WTC11 (cell line): ENCODE measurements around the gene GHSR. TPM values are rescaled to one million over a fixed set of nuclear protein-coding genes. Genes with fewer than 3 reads are reported as not detected.

Experiments used
- ATAC-seq: fragments of 200-7000 bp; cut with Tn5 transposase; 2 replicates; pipeline ENCODE4 v1.10.0; 2021; ENCODE audit warnings: mild to moderate bottlenecking, moderate library complexity
- CTCF ChIA-PET: fragments of 300-600 bp; sonication (Branson Sonifier 250); formaldehyde crosslinking; loops from one replicate; lab custom pipeline; 2021; ENCODE audit warnings: antibody characterized with exemption; lab: Charles Lee
- POLR2A ChIA-PET: fragments of 350-600 bp; sonication (Branson Sonifier 250); formaldehyde crosslinking; loops from one replicate; lab custom pipeline; 2021; ENCODE audit warnings: antibody characterized with exemption; lab: Charles Lee
- DNase-seq: peaks from one replicate; pipeline ENCODE4 v3.0.0; 2021; ENCODE audit warnings: low spot score
- H3K27ac Mint-ChIP-seq: 2 replicates; pipeline ENCODE4 v1.8.0; 2021; ENCODE audit warnings: mixed read lengths
- H3K27me3 Mint-ChIP-seq: 2 replicates; pipeline ENCODE4 v1.8.0; 2021; ENCODE audit warnings: low read depth, mild to moderate bottlenecking, moderate library complexity, mixed read lengths
- H3K36me3 Mint-ChIP-seq: 2 replicates; pipeline ENCODE4 v1.8.0; 2021; ENCODE audit warnings: mixed read lengths
- H3K4me1 Mint-ChIP-seq: 2 replicates; pipeline ENCODE4 v1.8.0; 2022; ENCODE audit warnings: mixed read lengths
- H3K4me3 Mint-ChIP-seq: 2 replicates; pipeline ENCODE4 v1.8.0; 2021; ENCODE audit warnings: mild to moderate bottlenecking, moderate library complexity, mixed read lengths
- H3K9me3 Mint-ChIP-seq: 2 replicates; pipeline ENCODE4 v1.8.0; 2021; ENCODE audit warnings: mixed read lengths
- AFF4 ChIP-seq: sonication (generic); formaldehyde crosslinking; IDR thresholded peaks from 2 replicates; pipeline ENCODE4 v1.8.1; 2023; ENCODE audit warnings: mild to moderate bottlenecking, missing genetic modification reagents, borderline replicate concordance
- ATF3 ChIP-seq: sonication (generic); formaldehyde crosslinking; conservative IDR thresholded peaks from 2 replicates; pipeline ENCODE4 v1.8.1; 2022; ENCODE audit warnings: mild to moderate bottlenecking, missing genetic modification reagents
- CDX4 ChIP-seq: fragments of 250-450 bp; sonication (Bioruptor Pico); IDR thresholded peaks from 2 replicates; pipeline ENCODE4 v1.9.0; 2021; ENCODE audit warnings: moderate library complexity, mild to moderate bottlenecking, inconsistent platforms, borderline replicate concordance
- CTCF ChIP-seq: fragments of 200-600 bp; IDR thresholded peaks from 2 replicates; pipeline ENCODE4 v1.8.0; 2022; ENCODE audit warnings: antibody characterized with exemption
- FOXJ3 ChIP-seq: sonication (generic); formaldehyde crosslinking; IDR thresholded peaks from 2 replicates; pipeline ENCODE4 v1.9.0; 2021; ENCODE audit warnings: missing genetic modification reagents, mild to moderate bottlenecking, borderline replicate concordance
- FOXK1 ChIP-seq: sonication (generic); formaldehyde crosslinking; IDR thresholded peaks from 2 replicates; pipeline ENCODE4 v1.8.0; 2022; ENCODE audit warnings: mild to moderate bottlenecking, moderate library complexity, missing genetic modification reagents
- GRHL2 ChIP-seq: fragments of 250-450 bp; sonication (Bioruptor Pico); IDR thresholded peaks from 2 replicates; pipeline ENCODE4 v1.8.0; 2022; ENCODE audit warnings: mild to moderate bottlenecking, moderate library complexity; ENCODE audit not compliant: insufficient replicate concordance, severe bottlenecking
- KAT7 ChIP-seq: sonication (generic); formaldehyde crosslinking; IDR thresholded peaks from 2 replicates; pipeline ENCODE4 v1.8.1; 2023; ENCODE audit warnings: missing genetic modification reagents, mild to moderate bottlenecking, borderline replicate concordance
- MAX ChIP-seq: sonication (generic); formaldehyde crosslinking; IDR thresholded peaks from 2 replicates; pipeline ENCODE4 v1.8.0; 2022; ENCODE audit warnings: mild to moderate bottlenecking, missing genetic modification reagents
- NR1H2 ChIP-seq: sonication (generic); formaldehyde crosslinking; IDR thresholded peaks from 2 replicates; pipeline ENCODE4 v1.9.0; 2021; ENCODE audit warnings: mild to moderate bottlenecking, moderate library complexity, missing genetic modification reagents
- PRDM15 ChIP-seq: sonication (generic); formaldehyde crosslinking; IDR thresholded peaks from 2 replicates; pipeline ENCODE4 v1.8.0; 2022; ENCODE audit warnings: missing genetic modification reagents
- RELA ChIP-seq: sonication (generic); formaldehyde crosslinking; IDR thresholded peaks from 2 replicates; pipeline ENCODE4 v1.8.1; 2022; ENCODE audit warnings: missing genetic modification reagents, mild to moderate bottlenecking, borderline replicate concordance
- TCF7 ChIP-seq: sonication (generic); formaldehyde crosslinking; IDR thresholded peaks from 2 replicates; pipeline ENCODE4 v1.8.0; 2022; ENCODE audit warnings: mild to moderate bottlenecking, low read depth, missing genetic modification reagents, moderate library complexity
- TEAD4 ChIP-seq: sonication (generic); formaldehyde crosslinking; IDR thresholded peaks from 2 replicates; pipeline ENCODE4 v1.8.0; 2022; ENCODE audit warnings: mild to moderate bottlenecking, missing genetic modification reagents
- ZMAT4 ChIP-seq: fragments of 250-450 bp; sonication (Bioruptor Pico); IDR thresholded peaks from 2 replicates; pipeline ENCODE4 v1.9.0; 2021; ENCODE audit warnings: mild to moderate bottlenecking
- ZNF138 ChIP-seq: sonication (generic); formaldehyde crosslinking; conservative IDR thresholded peaks from 2 replicates; pipeline ENCODE4 v1.8.1; 2022; ENCODE audit warnings: mild to moderate bottlenecking, moderate library complexity, missing genetic modification reagents
- ZNF317 ChIP-seq: sonication (generic); formaldehyde crosslinking; IDR thresholded peaks from 2 replicates; pipeline ENCODE4 v1.8.1; 2023; ENCODE audit warnings: low read depth, mild to moderate bottlenecking, moderate library complexity, missing genetic modification reagents, borderline replicate concordance
- total RNA-seq: library from RNA; stranded (reverse); gene quantifications from 3 replicates; pipeline ENCODE4 v1.2.3, GENCODE V29; 2021

The GHSR gene
- total RNA-seq, 1 experiment from 2014 or later = not detected

- ATAC-seq (no peak), DNase-seq (no peak)
- CTCF ChIA-PET = no interaction called here
- Mint-ChIP-seq H3K27ac (no peak overlapping the region), H3K36me3 (no peaks in the 10 kb centered on the region), H3K27me3 (peaks cover 32% of the 10 kb centered on the region), H3K4me1 (peaks cover 6% of the 10 kb centered on the region), H3K9me3 (no peaks in the 10 kb centered on the region), H3K4me3 (no peak overlapping the region)
- POLR2A ChIA-PET = no interaction called here
- TF ChIP-seq FOXK1 (no peak), ZMAT4 (CRISPR knock-in tag) (no peak), TCF7 (CRISPR knock-in tag) (no peak), ZNF138 (no peak), GRHL2 (CRISPR knock-in tag) (no peak), ATF3 (CRISPR knock-in tag) (no peak), CTCF (no peak), NR1H2 (CRISPR knock-in tag) (no peak), AFF4 (CRISPR knock-in tag) (no peak), CDX4 (CRISPR knock-in tag) (no peak), ZNF317 (CRISPR knock-in tag) (no peak), TEAD4 (CRISPR knock-in tag) (no peak), FOXJ3 (no peak)
Measured at GRCh38 chr3:172442606-172443005, 5.7 kb downstream of the GHSR start.

GRCh38 chr3:172441581-172441980 is 6.7 kb downstream of the GHSR start:
- no peak for TF ChIP-seq FOXJ3
- TF ChIP-seq RELA = no peak
- no peak for TF ChIP-seq PRDM15 (CRISPR knock-in tag)
- no peak for TF ChIP-seq MAX (CRISPR knock-in tag)
- no peak for TF ChIP-seq KAT7 (CRISPR knock-in tag)
- TF ChIP-seq ZNF317 (CRISPR knock-in tag) = no peak
- TF ChIP-seq, all 79 proteins: peak for 0
- CTCF ChIA-PET = no interaction called here

More at GRCh38 chr3:172441581-172441980, 6.7 kb downstream of the GHSR start:
- H3K4me3 Mint-ChIP-seq = no peak overlapping the region
- H3K9me3 Mint-ChIP-seq = no peaks in the 10 kb centered on the region
- DNase-seq (no peak), ATAC-seq (no peak)
- POLR2A ChIA-PET = no interaction called here
- H3K27ac Mint-ChIP-seq = no peak overlapping the region
- no peaks in the 10 kb centered on the region for H3K4me1 Mint-ChIP-seq
- no peaks in the 10 kb centered on the region for H3K36me3 Mint-ChIP-seq
- H3K27me3 Mint-ChIP-seq = peaks cover 22% of the 10 kb centered on the region
